Superior temporal gyrus (tissue), 1 donor: ENCODE data around the gene PLEKHM1.
"Not testable (repeated sequence)": the region's sequence is repeated elsewhere in the genome, so short reads cannot be mapped to it uniquely, and the experiment has no call there.

ENCODE experiments used
- DNase-seq: peaks from one replicate; pipeline ENCODE4 v3.0.0-alpha.2; 2016; ENCODE audit errors: extremely low spot score

The PLEKHM1 gene

GRCh38 chr17:45461524-45462327 is 28.8 kb downstream of the PLEKHM1 start:
- DNase-seq = not testable (repeated sequence)

- not testable (repeated sequence) for DNase-seq
These were observed 30.1 kb downstream of the PLEKHM1 start for GRCh38 chr17:45460422-45460821.

GRCh38 chr17:45454341-45454740 is 36.2 kb downstream of the PLEKHM1 start:
- not testable (repeated sequence) for DNase-seq

- DNase-seq = not testable (repeated sequence)
These were observed 36.8 kb downstream of the PLEKHM1 start for GRCh38 chr17:45453731-45454130.

- DNase-seq = not testable (repeated sequence)
These were observed 37.3 kb downstream of the PLEKHM1 start for GRCh38 chr17:45453225-45453534.

- not testable (repeated sequence) for DNase-seq
These were observed 37.9 kb downstream of the PLEKHM1 start for GRCh38 chr17:45452329-45453224.

- DNase-seq = not testable (repeated sequence)
These were observed 38.9 kb downstream of the PLEKHM1 start for GRCh38 chr17:45451660-45452059.

- no peak for DNase-seq
These were observed 39.4 kb downstream of the PLEKHM1 start for GRCh38 chr17:45451131-45451530.

- not testable (repeated sequence) for DNase-seq
These were observed 40.7 kb downstream of the PLEKHM1 start for GRCh38 chr17:45449708-45450329.

GRCh38 chr17:45449260-45449659 is 41.3 kb downstream of the PLEKHM1 start:
- not testable (repeated sequence) for DNase-seq

GRCh38 chr17:45448483-45448882 is 42.0 kb downstream of the PLEKHM1 start:
- not testable (repeated sequence) for DNase-seq

GRCh38 chr17:45448066-45448465 is 42.5 kb downstream of the PLEKHM1 start:
- DNase-seq = not testable (repeated sequence)

GRCh38 chr17:45447650-45448049 is 42.9 kb downstream of the PLEKHM1 start:
- not testable (repeated sequence) for DNase-seq

- DNase-seq = not testable (repeated sequence)
These were observed 43.5 kb downstream of the PLEKHM1 start for GRCh38 chr17:45446872-45447625.

GRCh38 chr17:45445901-45446743 is 44.4 kb downstream of the PLEKHM1 start:
- not testable (repeated sequence) for DNase-seq

- not testable (repeated sequence) for DNase-seq
These were observed 45.4 kb downstream of the PLEKHM1 start for GRCh38 chr17:45444856-45445820.

- not testable (repeated sequence) for DNase-seq
These were observed 46.2 kb downstream of the PLEKHM1 start for GRCh38 chr17:45444301-45444700.

- DNase-seq = not testable (repeated sequence)
These were observed 46.9 kb downstream of the PLEKHM1 start for GRCh38 chr17:45443371-45444260.
